LHCN-M2 (cell line): ENCODE results near the gene ZBTB21. TPM values are rescaled to one million over a fixed set of nuclear protein-coding genes. Genes with fewer than 3 reads are reported as not detected.

Experiments used
- DNase-seq: peaks from one replicate; pipeline ENCODE4 v3.0.0-alpha.2; 2012; ENCODE audit warnings: low read depth
- total RNA-seq: library from RNA; depleted of rRNA; stranded (reverse); fragments of >200 nt; gene quantifications from 2 replicates; pipeline ENCODE4 v1.2.3, GENCODE V29; 2014

The ZBTB21 gene
- total RNA-seq, 1 experiment from 2014 or later = 8.3 TPM

DNA sequence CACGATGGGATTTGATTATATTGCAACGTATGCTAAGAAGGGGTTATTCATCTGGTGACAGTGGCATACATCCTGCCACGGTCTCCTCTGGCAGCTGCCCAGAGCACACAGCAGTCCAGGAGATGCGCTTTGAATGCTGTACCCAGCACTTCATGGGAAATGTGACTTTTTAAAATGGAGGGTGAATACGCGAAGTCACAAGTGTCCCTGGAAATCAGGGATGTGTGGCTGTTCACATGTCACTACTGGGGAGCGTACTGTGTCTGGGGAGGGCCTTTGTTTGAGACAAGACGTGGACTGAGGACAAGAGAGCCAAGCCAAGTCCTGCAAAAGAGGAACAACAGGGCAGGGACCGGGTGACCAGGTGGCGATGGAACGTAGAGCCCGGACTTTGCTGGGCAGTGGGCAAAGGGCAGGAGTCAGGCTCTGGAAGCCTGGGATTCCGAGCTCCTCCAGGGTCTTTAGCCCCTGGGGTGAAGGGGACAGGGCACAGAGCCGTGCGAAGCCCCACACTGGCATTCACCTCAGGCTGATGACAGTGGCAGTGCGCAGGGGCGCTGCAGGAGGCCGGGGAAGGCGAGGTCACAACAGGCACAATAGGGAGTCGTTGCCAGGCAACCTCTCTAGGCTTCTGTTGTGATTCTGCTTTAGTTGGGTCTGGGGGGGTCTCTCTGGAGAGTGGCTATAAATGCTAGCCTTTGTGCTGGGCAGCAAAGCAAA lies 11.4 kb upstream of the ZBTB21 start:
- no peak for DNase-seq

DNA sequence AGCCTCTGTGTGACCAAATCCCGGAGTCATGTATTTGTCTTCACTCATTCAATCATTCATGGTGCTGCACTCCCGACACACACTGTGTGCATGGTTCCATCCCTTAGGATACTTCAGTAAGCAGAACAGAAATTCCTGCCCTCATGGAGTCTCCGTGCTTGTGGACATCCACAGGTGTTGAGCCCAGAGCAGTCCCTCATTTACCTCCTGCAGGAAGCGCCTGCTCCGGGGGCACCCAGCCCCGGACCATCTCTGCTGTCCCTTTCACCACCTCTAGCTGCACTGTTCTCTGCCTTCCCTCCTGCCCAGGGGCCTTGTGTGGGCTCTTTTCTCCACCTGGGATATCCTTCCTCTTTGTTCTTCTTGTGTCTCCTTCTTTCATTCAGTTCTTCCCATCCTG lies 9.5 kb upstream of the ZBTB21 start:
- no peak for DNase-seq

- DNase-seq = no peak
Observed at GRCh38 chr21:42019101-42019605, 9.0 kb upstream of the ZBTB21 start.

- DNase-seq = no peak
Observed at GRCh38 chr21:42017022-42017421, 6.9 kb upstream of the ZBTB21 start.

GRCh38 chr21:42016364-42016985 lies 6.3 kb upstream of the ZBTB21 start:
- DNase-seq = no peak

DNA sequence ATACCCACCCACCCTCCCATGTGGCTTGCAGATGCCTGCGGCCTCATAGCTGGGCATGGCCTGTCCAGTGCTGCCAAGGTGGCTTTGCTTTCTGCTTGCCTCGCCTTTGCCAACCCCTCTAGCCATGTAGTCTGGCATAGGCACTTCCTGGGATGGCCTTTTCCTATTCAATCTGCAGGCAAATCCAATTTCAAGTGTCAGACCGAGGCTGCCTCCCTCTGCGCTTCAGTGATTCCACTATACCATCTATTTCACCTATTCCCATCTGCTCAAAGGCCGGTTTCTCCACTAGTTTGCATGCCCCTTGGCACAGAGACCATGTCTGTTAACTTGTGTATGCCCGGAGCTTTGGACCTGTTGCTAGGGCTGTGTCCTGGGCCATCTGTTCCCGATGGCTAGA lies 3.8 kb upstream of the ZBTB21 start:
- DNase-seq = no peak

DNA sequence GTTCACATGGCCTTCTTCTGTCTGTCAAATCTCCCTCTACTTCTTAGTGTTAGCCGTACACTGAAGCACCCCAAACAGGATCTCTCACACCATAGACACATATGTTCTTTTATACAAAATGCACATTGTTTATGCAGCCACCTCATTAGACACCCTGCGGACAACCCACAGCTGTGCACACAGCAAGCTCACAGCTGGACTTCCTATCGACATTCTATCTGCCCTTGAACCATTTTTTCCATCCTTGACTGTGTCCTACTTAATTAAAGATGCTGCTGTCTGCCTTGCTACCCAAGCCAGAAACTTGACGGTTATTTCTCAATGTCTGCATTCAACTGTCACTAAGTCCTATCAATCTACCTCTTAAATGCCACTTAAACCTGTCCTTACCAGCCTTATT lies 3.2 kb upstream of the ZBTB21 start:
- no peak for DNase-seq

- DNase-seq = no peak
Observed at GRCh38 chr21:42012763-42013329, 2.7 kb upstream of the ZBTB21 start.

DNA sequence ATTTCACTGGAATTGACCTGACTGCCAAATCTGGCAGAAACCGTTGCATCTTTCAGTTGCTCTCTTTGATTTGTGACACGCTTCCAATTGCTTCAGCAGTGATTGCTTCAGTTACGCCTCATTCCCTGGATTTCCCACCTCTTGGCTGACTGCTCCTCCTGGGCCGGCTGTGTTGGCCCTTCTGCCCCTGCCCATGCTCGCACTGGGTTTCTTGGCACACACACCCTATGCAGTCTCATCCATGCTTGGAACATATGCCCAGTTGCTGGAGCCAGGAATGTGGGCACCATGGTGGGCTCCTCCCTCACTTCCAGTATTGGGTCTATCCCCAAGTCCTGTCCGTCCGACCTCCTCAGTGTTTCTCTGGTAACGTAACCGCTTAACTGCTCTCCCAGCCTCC lies 2.2 kb upstream of the ZBTB21 start:
- no peak for DNase-seq

- no peak for DNase-seq
Observed at GRCh38 chr21:42010507-42011495, 641 bp upstream of the ZBTB21 start.

GRCh38 chr21:42009018-42009830 lies 936 bp downstream of the ZBTB21 start:
- peak; percentile 28 for DNase-seq

DNA sequence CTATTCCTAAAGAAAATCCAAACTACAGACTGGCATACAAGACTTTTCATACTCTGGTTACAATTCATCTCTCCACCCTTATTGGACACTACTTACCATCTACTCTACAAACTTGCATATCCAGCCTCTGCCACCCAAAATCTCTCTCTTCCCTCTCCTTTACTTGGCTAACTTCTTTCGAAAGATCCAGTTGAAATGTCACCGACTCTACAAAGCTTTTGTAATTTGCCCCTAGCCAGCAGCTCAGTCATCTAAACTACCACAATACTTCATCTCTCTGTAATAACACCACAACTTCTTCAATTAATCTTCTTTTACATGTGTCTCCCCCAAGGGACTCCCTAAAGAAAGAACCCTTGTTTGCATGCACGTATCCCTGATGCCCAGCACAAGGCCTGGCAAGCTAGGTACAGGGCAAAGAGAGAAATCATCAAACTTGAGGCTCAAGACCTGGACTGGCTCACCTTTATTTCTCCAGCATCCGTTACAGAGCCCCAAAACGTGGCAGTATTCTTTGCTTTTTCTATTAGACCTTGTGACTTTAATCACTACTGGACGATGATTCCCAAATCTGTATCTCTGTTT lies 2.7 kb downstream of the ZBTB21 start:
- no peak for DNase-seq

DNA sequence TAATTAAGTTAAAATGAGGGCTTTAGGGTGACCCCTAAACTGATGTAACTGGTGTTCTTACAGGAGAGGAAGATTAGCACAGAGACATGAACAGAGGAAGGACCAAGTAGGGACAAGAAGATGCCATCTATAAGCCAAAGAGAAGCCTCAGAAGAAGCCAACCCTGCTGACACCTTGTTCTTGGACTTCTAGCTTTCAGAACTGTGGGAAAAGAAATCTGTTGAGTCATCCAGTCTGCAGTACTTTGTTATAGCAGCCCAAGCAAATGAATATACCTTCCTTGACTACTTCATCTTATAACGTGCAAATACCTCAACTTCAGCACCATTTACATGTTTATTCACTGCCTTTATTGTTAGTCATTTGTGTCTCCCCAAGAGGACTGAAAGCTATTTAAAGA lies 3.4 kb downstream of the ZBTB21 start:
- no peak for DNase-seq

- no peak for DNase-seq
Observed at GRCh38 chr21:42004406-42005199, 5.6 kb downstream of the ZBTB21 start.

DNA sequence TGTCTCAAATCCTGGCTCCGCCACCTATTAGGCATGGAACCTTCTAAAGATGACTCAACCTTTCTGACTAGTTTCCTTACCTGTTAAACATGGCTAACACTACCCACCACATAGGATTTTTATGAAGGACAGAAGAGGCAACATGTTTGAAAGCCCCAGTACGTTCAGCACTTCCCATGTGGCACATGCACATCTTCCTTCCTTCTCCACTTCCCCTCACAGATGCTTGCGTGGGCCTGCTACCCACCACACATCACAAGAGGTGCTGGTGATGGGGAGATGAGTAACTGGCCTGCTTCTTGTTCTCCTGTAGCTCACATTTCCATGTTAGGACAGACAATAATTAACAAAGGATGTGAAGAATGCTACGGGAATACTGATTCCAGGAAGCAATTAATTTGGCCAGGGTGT lies 7.1 kb downstream of the ZBTB21 start:
- no peak for DNase-seq

GRCh38 chr21:42002421-42002958 lies 7.7 kb downstream of the ZBTB21 start:
- peak; percentile 72 for DNase-seq

GRCh38 chr21:42001781-42002180 lies 8.4 kb downstream of the ZBTB21 start:
- no peak for DNase-seq

DNA sequence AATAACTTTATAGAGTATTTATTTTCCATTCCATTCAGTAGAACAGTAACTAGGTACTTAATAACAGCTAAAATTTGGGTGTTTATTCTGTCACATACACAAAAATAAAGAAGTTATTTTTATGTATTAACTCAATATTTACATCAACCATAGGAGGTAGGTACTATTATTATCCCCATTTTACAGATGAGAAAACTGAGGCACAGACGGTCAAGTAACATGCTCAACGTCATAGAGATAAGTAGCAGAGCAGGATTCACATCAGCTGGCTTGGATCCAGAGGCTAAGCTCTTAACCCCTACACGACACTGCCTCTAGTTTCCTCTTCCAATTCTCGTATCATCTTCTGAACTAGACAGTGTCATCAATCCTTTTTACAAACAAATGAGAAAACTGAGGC lies 9.3 kb downstream of the ZBTB21 start:
- no peak for DNase-seq

DNA sequence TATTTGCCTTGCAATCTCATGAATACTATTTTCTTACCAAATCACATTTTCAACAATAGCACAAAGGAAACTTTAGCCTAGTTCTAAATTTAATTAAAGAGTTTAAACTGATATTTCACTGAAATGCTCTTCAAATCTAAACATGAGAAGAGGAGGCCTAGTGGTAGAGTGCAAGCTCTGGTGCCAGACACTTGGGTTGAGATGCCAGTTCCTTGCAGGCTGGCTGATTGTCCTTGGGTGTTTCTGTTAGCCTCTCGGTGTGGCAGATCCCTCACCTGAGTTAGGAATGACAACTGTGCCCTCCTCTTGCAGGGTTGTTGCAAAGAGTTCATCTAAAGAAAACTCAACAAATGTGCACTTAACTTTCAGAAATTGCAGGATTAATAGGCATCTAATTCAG lies 12.5 kb downstream of the ZBTB21 start:
- DNase-seq = no peak
